GM12891 (cell line): ENCODE measurements around the gene MUC5AC.

ENCODE experiments used
- DNase-seq: peaks from one replicate; pipeline ENCODE4 v3.0.0; 2011; ENCODE audit warnings: low spot score; ENCODE audit not compliant: insufficient read length
- FAIRE-seq: peaks from 2 replicates; lab custom pipeline; 2011; peaks lifted over from hg19 to GRCh38; lab: Jason Lieb, UNC
- PAX5 ChIP-seq: IDR thresholded peaks from 2 replicates; pipeline ENCODE4 v1.6.1; 2011; ENCODE audit warnings: low read length, moderate library complexity, mild to moderate bottlenecking; ENCODE audit not compliant: insufficient read depth, severe bottlenecking
- POLR2A ChIP-seq: IDR thresholded peaks from 2 replicates; pipeline ENCODE4 v1.6.1; 2011; ENCODE audit warnings: low read depth, low read length, control low read depth
- POLR2AphosphoS5 ChIP-seq: IDR thresholded peaks from 2 replicates; pipeline ENCODE4 v1.6.1; 2011; ENCODE audit warnings: low read depth, low read length, control low read depth
- POU2F2 ChIP-seq: IDR thresholded peaks from 2 replicates; pipeline ENCODE4 v1.6.1; 2011; ENCODE audit warnings: low read depth, mild to moderate bottlenecking, control low read depth, low read length, moderate library complexity
- SPI1 ChIP-seq: IDR thresholded peaks from 2 replicates; pipeline ENCODE4 v1.6.1; 2011; ENCODE audit warnings: low read depth, low read length, control low read depth
- TAF1 ChIP-seq: IDR thresholded peaks from 2 replicates; pipeline ENCODE4 v1.6.1; 2011; ENCODE audit warnings: low read depth, low read length, control low read depth

MUC5AC gene

GRCh38 chr11:1192741-1193325 lies 35.1 kb downstream of the MUC5AC start:
- no peak for TF ChIP-seq POU2F2
- DNase-seq, result no peak
- FAIRE-seq, result no peak

GRCh38 chr11:1193326-1194230 lies 35.8 kb downstream of the MUC5AC start:
- DNase-seq, result no peak
- FAIRE-seq, result no peak
- TF ChIP-seq POLR2A (no peak), POU2F2 (no peak), PAX5 (no peak), POLR2AphosphoS5 (no peak), SPI1 (no peak), TAF1 (no peak)

- FAIRE-seq (no peak), DNase-seq (no peak)
- TF ChIP-seq TAF1 (no peak), POU2F2 (no peak), POLR2AphosphoS5 (no peak), POLR2A (no peak), PAX5 (no peak), SPI1 (no peak)
Observed at GRCh38 chr11:1194231-1194976, 36.7 kb downstream of the MUC5AC start.

GRCh38 chr11:1194977-1195681 lies 37.4 kb downstream of the MUC5AC start:
- no peak for DNase-seq
- FAIRE-seq, result no peak
- TF ChIP-seq PAX5, result no peak
- no peak for TF ChIP-seq SPI1
- TF ChIP-seq POLR2AphosphoS5, result no peak
- TF ChIP-seq POU2F2, result no peak
- TF ChIP-seq TAF1, result no peak
- TF ChIP-seq POLR2A, result no peak

GRCh38 chr11:1195682-1196515 lies 38.1 kb downstream of the MUC5AC start:
- FAIRE-seq (no peak), DNase-seq (no peak)
- TF ChIP-seq PAX5, result no peak
- no peak for TF ChIP-seq POLR2AphosphoS5
- TF ChIP-seq POLR2A, result no peak
- TF ChIP-seq POU2F2, result no peak
- no peak for TF ChIP-seq TAF1
- no peak for TF ChIP-seq SPI1

- no peak for FAIRE-seq
Observed at GRCh38 chr11:1196516-1197391, 39.0 kb downstream of the MUC5AC start.

GRCh38 chr11:1197431-1197885 lies 39.7 kb downstream of the MUC5AC start:
- FAIRE-seq (no peak), DNase-seq (no peak)
- TF ChIP-seq POLR2AphosphoS5, result no peak
- no peak for TF ChIP-seq POLR2A
- no peak for TF ChIP-seq TAF1
- TF ChIP-seq PAX5, result no peak
- TF ChIP-seq POU2F2, result no peak
- TF ChIP-seq SPI1, result no peak

More at GRCh38 chr11:1196516-1197391, 39.0 kb downstream of the MUC5AC start:
- DNase-seq, result no peak
- TF ChIP-seq PAX5 (no peak), POLR2AphosphoS5 (no peak), POU2F2 (no peak), TAF1 (no peak), POLR2A (no peak), SPI1 (no peak)
